HG03045 (cell line): ENCODE measurements around the gene CASP10.
A peak's percentile ranks its signal among the peaks of the same experiment; 100 is the strongest.
"Not testable (repeated sequence)": the region's sequence is repeated elsewhere in the genome, so short reads cannot be mapped to it uniquely, and the experiment has no call there.

Source experiments
- ATAC-seq: cut with Tn5 transposase; IDR thresholded peaks from one replicate; pipeline ENCODE4 v1.9.1; 2021; ENCODE audit warnings: mild to moderate bottlenecking, moderate library complexity; ENCODE audit not compliant: unreplicated experiment

CASP10 gene

GRCh38 chr2:201154615-201155399 lies 28.1 kb upstream of the CASP10 start:
- no peak for ATAC-seq

GRCh38 chr2:201156036-201156435 lies 26.9 kb upstream of the CASP10 start:
- ATAC-seq: no peak

- ATAC-seq: no peak
Measured at GRCh38 chr2:201156640-201157039, 26.3 kb upstream of the CASP10 start.

- peak; percentile 14 for ATAC-seq
Measured at GRCh38 chr2:201157694-201158093, 25.2 kb upstream of the CASP10 start.

- peak; percentile 81 for ATAC-seq
Measured at GRCh38 chr2:201158111-201158929, 24.6 kb upstream of the CASP10 start.

GRCh38 chr2:201164166-201164565 lies 18.8 kb upstream of the CASP10 start:
- no peak for ATAC-seq

GRCh38 chr2:201167546-201167945 lies 15.4 kb upstream of the CASP10 start:
- ATAC-seq: no peak

- ATAC-seq: not testable (repeated sequence)
Measured at GRCh38 chr2:201168496-201168895, 14.4 kb upstream of the CASP10 start.

GRCh38 chr2:201171259-201171814 lies 11.6 kb upstream of the CASP10 start:
- ATAC-seq: no peak

- no peak for ATAC-seq
Measured at GRCh38 chr2:201172279-201172678, 10.7 kb upstream of the CASP10 start.

GRCh38 chr2:201174687-201175086 lies 8.3 kb upstream of the CASP10 start:
- ATAC-seq: no peak

GRCh38 chr2:201176081-201176481 lies 6.9 kb upstream of the CASP10 start:
- no peak for ATAC-seq

GRCh38 chr2:201180010-201180409 lies 2.9 kb upstream of the CASP10 start:
- no peak for ATAC-seq

- ATAC-seq: no peak
Measured at GRCh38 chr2:201183365-201183727, 405 bp downstream of the CASP10 start.

GRCh38 chr2:201183835-201184234 lies 894 bp downstream of the CASP10 start:
- ATAC-seq: not testable (repeated sequence)

- not testable (repeated sequence) for ATAC-seq
Measured at GRCh38 chr2:201184248-201184647, 1.3 kb downstream of the CASP10 start.

GRCh38 chr2:201185863-201186262 lies 2.9 kb downstream of the CASP10 start:
- no peak for ATAC-seq

- no peak for ATAC-seq
Measured at GRCh38 chr2:201186982-201187381, 4.0 kb downstream of the CASP10 start.

- ATAC-seq: no peak
Measured at GRCh38 chr2:201188449-201188848, 5.5 kb downstream of the CASP10 start.

GRCh38 chr2:201191132-201191875 lies 8.4 kb downstream of the CASP10 start:
- ATAC-seq: no peak

- peak; percentile 90 for ATAC-seq
Measured at GRCh38 chr2:201194097-201194496, 11.2 kb downstream of the CASP10 start.
